Suppressor macrophage (primary cell): Measurements from ENCODE around the gene PCDHGB4.
"Not testable (repeated sequence)": the region's sequence is repeated elsewhere in the genome, so short reads cannot be mapped to it uniquely, and the experiment has no call there.

ENCODE experiments used
- DNase-seq, 4 experiments: peaks; one replicate each; pipeline ENCODE4 v3.0.0-alpha.2; 2020 to 2022

PCDHGB4 gene

DNA sequence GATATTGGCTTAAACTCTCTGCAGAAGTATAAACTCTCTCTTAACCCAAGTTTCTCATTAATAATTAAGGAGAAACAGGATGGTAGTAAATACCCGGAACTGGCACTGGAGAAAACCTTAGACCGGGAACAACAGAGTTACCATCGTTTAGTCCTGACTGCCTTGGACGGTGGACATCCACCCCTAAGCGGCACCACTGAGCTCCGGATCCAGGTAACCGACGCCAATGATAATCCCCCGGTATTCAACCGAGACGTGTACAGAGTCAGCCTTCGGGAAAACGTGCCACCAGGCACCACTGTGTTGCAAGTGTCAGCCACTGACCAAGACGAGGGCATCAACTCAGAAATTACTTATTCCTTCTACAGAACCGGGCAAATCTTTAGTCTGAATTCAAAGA lies 11.1 kb downstream of the PCDHGB4 start:
- DNase-seq = no peak

DNA sequence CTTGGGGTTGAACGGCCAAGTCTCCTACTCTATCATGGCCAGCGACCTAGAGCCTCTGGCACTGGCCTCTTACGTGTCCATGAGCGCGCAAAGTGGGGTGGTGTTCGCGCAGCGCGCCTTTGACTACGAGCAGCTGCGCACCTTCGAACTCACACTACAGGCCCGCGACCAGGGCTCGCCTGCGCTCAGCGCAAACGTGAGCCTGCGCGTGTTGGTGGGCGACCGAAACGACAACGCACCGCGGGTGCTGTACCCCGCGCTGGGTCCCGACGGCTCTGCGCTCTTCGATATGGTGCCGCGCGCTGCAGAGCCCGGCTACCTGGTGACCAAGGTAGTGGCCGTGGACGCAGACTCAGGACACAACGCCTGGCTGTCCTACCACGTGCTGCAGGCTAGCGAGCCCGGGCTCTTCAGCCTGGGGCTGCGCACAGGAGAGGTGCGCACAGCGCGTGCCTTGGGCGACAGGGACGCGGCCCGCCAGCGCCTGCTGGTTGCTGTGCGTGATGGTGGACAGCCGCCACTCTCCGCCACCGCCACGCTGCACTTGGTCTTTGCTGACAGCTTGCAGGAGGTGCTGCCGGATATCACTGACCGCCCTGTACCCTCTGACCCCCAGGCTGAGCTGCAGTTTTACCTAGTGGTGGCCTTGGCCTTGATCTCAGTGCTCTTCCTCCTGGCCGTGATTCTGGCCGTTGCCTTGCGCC lies 12.2 kb downstream of the PCDHGB4 start:
- DNase-seq = no peak

DNA sequence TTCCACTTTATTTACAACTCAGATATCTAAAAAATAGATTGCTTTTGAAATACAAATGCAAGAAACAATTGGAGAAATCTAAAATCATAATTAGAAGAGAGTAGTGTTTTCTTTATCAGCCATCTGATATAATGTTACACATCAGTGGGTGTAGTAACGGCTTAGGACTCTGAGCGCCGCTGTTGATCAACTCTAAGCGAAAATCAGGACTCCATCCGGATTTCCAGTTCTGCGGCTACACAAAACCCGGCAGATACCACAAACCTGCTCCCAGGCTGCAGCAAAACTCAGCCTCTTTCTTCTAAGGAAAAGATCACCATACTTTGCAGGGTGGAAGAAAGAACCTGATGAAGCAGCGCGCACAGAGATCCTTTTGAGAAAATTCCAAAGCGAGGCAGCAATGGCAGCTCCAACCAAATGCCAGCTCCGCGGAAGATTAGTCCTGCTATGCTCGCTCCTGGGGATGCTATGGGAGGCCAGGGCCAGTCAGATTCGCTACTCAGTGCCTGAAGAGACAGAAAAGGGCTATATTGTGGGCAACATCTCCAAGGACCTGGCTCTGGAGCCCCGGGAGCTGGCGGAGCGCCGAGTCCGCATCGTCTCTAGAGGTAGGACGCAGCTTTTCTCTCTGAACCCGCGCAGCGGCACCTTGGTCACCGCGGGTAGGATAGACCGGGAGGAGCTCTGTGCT lies 15.2 kb downstream of the PCDHGB4 start, which contains the start of gene PCDHGA9:
Gene PCDHGA9, plus strand, starts transcription at position 226 of the 691 bp plus-strand sequence. Its CDS starts 175 bp downstream, at position 401.
- DNase-seq = peak; percentile 15 to 52 (median 44)

DNA sequence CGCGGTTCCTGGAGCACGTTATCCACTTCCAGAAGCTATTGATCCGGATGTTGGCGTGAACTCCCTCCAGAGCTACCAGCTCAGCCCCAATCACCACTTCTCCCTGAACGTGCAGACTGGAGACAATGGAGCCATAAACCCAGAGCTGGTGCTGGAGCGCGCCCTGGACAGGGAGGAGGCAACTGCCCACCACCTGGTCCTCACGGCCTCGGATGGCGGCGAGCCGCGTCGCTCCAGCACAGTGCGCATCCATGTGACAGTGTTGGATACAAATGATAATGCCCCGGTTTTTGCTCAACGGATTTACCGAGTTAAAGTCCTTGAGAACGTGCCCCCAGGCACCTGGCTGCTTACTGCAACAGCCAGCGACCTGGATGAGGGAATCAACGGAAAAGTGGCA lies 15.9 kb downstream of the PCDHGB4 start:
- no peak for DNase-seq

DNA sequence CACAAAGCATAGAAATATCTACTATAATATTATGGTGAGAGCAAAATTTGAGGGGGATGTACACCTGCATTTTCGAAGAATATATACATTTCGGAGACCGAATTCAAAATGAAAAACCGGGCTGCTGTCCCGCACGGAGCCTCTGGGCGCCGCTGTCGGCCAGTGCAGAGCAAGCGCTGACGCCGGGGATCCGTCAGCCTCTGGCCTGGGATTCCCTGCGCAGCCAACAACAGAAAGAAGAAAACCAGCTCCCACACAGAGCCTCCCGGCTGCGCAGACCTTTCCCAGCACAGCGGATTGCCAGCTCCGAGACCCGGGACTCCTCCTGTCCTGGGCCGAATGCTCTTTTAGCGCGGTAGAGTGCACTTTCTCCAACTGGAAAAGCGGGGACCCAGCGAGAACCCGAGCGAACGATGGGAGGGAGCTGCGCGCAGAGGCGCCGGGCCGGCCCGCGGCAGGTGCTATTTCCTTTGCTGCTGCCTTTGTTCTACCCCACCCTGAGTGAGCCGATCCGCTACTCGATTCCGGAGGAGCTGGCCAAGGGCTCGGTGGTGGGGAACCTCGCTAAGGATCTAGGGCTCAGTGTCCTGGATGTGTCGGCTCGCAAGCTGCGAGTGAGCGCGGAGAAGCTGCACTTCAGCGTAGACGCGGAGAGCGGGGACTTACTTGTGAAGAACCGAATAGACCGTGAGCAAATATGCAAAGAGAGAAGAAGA lies 20.4 kb downstream of the PCDHGB4 start, which contains the start of gene PCDHGB6:
Gene PCDHGB6, plus strand, starts transcription at position 232 of the 716 bp plus-strand sequence. Its CDS starts 182 bp downstream, at position 414.
- peak; percentile 43 to 81 (median 62) for DNase-seq

DNA sequence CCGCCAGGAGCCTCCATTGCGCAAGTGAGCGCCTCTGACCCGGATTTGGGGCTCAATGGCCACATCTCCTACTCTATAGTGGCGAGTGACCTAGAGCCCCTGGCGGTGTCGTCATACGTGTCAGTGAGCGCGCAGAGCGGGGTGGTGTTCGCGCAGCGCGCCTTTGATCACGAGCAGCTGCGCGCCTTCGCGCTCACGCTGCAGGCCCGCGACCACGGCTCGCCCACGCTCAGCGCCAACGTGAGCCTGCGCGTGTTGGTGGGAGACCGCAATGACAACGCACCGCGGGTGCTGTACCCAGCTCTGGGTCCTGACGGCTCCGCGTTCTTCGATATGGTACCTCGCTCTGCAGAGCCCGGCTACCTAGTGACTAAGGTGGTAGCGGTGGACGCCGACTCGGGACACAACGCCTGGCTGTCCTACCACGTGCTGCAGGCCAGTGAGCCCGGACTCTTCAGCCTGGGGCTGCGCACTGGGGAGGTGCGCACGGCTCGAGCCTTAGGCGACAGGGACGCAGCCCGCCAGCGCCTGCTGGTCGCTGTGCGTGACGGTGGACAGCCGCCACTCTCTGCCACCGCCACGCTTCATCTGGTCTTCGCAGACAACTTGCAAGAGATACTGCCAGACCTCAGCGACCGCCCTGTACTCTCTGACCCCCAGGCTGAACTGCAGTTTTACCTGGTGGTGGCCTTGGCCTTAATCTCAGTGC lies 22.3 kb downstream of the PCDHGB4 start:
- DNase-seq = no peak

DNA sequence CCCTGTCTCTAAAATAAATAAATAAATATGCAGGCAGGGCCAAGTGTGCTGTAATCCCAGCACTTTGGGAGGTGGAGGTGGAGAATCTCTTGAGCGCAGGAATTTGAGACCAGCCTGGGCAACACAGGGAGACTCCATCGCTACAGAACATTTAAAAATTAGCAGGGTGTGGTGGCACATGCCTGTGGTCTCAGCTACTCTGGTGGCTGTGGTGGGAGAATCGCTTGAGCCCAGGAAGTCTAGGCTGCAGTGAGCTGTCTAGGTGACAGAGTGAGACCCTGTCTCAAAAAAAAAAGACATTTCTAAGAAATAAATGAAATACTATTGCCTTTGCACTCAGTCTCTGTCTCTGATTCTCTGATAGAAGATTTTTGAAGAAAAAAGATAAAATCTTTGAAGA lies 24.1 kb downstream of the PCDHGB4 start:
- no peak for DNase-seq

DNA sequence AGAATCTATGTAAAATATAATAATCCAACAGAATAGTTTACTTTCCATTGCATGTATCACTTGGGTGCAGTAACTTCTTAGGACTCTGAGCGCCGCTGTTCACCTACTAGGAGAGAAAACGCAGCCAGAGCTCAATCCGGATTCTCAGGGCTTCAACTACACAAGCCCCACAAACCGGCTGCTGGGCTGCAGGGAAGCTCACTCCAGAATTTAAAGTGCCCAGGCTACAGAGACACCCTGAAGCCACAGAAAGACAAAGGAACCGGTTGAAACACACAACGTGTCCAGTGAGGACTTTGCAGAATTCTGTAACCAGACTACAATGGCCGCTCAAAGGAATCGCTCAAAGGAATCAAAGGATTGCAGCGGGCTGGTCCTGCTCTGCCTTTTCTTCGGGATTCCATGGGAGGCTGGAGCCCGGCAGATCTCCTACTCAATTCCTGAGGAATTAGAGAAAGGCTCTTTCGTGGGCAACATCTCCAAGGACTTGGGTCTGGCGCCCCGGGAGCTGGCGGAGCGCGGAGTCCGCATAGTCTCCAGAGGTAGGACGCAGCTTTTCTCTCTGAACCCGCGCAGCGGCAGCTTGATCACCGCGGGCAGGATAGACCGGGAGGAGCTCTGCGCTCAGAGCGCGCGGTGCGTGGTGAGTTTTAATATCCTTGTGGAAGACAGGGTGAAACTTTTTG lies 25.5 kb downstream of the PCDHGB4 start, which contains the start of gene PCDHGA10:
Gene PCDHGA10, plus strand, starts transcription at position 134 of the 686 bp plus-strand sequence. Its CDS starts 189 bp downstream, at position 323.
- peak; percentile 67 to 83 (median 77) for DNase-seq

DNA sequence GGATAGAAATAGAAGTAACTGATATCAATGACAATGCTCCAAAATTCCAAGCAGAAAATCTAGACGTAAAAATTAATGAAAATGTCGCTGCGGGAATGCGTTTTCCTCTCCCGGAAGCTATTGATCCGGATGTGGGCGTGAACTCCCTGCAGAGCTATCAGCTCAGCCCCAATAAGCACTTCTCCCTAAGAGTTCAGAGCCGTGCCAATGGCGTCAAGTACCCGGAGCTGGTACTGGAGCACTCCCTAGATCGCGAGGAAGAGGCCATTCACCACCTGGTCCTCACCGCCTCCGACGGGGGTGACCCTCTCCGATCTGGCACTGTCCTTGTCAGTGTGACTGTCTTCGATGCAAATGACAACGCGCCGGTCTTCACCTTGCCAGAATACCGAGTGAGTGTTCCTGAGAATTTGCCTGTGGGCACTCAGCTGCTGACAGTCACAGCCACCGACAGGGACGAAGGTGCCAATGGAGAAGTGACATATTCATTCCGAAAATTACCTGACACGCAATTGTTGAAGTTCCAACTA lies 26.1 kb downstream of the PCDHGB4 start:
- no peak for DNase-seq

DNA sequence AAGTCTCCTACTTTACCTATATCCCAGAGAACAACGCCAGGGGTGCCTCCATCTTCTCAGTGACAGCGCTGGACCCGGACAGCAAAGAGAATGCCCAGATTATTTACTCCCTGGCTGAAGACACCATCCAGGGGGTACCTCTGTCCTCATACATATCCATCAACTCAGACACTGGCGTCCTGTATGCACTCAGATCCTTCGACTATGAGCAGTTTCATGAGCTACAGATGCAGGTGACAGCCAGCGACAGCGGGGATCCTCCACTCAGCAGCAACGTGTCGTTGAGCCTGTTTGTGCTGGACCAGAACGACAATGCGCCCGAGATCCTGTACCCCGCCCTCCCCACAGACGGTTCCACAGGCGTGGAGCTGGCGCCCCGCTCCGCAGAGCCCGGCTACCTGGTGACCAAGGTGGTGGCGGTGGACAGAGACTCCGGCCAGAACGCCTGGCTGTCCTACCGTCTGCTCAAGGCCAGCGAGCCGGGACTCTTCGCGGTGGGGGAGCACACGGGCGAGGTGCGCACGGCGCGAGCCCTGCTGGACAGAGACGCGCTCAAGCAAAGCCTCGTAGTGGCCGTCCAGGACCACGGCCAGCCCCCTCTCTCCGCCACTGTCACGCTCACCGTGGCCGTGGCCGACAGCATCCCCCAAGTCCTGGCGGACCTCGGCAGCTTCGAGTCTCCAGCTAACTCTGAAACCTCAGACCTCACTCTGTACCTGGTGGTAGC lies 27.2 kb downstream of the PCDHGB4 start:
- DNase-seq = not testable (repeated sequence)

DNA sequence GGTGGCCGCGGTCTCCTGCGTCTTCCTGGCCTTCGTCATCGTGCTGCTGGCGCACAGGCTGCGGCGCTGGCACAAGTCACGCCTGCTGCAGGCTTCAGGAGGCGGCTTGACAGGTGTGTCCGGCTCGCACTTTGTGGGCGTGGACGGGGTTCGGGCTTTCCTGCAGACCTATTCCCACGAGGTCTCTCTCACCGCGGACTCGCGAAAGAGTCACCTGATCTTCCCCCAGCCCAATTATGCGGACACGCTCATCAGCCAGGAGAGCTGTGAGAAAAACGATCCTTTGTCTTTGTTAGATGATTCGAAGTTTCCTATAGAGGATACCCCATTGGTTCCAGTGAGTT lies 27.7 kb downstream of the PCDHGB4 start:
- not testable (repeated sequence) for DNase-seq

DNA sequence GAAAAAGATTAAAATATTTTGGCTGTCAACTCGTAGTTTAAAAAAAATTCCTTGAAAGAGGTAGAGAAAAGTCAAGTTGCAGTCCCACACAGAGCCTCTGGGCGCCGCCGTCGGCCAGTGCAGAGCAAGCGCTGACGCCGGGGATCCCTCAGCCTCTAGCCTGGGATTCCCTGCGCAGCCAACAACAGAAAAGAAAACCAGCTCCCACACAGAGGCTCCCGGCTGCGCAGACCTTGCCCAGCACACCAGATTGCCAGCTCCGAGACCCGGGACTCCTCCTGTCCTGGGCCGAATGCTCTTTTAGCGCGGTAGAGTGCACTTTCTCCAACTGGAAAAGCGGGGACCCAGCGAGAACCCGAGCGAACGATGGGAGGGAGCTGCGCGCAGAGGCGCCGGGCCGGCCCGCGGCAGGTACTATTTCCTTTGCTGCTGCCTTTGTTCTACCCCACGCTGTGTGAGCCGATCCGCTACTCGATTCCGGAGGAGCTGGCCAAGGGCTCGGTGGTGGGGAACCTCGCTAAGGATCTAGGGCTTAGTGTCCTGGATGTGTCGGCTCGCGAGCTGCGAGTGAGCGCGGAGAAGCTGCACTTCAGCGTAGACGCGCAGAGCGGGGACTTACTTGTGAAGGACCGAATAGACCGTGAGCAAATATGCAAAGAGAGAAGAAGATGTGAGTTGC lies 30.1 kb downstream of the PCDHGB4 start, which contains the start of gene PCDHGB7:
Gene PCDHGB7, plus strand, starts transcription at position 184 of the 679 bp plus-strand sequence. Its CDS starts 183 bp downstream, at position 367.
- peak; percentile 83 to 93 (median 88) for DNase-seq

DNA sequence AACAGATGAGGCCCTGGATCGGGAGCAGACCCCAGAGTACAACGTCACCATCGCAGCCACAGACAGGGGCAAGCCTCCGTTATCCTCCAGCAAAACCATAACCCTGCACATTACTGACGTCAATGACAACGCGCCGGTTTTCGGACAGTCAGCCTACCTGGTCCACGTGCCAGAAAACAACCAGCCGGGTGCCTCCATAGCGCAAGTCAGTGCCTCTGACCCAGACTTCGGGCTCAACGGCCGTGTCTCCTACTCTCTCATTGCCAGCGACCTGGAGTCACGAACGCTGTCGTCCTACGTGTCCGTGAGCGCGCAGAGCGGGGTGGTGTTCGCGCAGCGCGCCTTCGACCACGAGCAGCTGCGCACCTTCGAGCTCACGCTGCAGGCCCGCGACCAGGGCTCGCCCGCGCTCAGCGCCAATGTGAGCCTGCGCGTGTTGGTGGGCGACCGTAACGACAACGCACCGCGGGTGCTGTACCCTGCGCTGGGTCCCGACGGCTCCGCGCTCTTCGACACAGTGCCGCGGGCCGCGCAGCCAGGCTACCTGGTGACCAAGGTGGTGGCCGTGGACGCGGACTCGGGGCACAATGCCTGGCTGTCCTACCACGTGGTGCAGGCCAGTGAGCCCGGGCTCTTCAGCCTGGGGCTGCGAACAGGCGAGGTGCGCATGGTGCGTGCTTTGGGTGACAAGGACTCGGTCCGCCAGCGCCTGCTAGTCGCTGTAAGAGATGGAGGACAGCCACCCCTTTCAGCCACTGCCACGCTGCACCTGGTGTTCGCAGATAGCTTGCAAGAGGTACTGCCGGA lies 31.8 kb downstream of the PCDHGB4 start:
- DNase-seq = no peak

DNA sequence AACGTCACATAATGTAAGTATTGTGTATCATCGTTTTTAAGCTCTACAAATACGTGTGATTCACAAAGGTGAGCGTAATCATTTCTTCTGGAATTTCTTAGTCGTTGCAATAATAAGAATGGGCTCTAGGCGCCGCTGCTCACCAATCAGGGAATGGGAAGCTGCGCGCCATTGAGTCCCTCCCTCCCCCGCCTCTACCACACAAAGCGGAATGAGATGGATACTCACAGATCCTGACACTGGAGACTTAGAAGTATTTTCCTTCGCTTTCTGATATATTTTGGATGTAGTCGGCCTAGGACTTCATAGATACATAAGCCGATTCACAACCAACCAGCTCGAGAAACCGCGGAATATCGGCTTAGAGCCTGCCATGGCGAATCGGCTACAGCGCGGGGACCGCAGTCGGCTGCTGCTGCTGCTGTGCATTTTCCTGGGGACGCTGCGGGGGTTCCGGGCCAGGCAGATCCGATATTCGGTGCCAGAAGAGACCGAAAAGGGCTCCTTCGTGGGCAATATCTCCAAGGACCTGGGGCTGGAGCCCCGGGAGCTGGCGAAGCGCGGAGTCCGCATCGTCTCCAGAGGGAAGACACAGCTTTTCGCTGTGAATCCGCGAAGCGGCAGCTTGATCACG lies 33.5 kb downstream of the PCDHGB4 start, which contains the start of gene PCDHGA11:
Gene PCDHGA11, plus strand, starts transcription at position 197 of the 634 bp plus-strand sequence. Its CDS starts 177 bp downstream, at position 374.
- DNase-seq = peak; percentile 79 to 87 (median 86)

DNA sequence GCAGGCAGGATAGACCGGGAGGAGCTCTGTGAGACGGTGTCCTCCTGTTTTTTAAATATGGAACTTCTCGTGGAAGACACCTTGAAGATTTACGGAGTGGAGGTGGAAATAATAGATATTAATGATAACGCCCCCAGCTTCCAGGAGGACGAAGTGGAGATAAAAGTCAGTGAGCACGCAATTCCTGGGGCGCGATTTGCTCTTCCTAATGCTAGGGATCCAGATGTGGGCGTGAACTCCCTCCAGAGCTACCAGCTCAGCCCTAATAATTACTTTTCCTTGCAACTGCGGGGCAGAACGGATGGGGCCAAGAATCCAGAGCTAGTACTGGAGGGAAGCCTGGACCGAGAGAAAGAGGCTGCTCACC lies 34.0 kb downstream of the PCDHGB4 start:
- DNase-seq = no peak

DNA sequence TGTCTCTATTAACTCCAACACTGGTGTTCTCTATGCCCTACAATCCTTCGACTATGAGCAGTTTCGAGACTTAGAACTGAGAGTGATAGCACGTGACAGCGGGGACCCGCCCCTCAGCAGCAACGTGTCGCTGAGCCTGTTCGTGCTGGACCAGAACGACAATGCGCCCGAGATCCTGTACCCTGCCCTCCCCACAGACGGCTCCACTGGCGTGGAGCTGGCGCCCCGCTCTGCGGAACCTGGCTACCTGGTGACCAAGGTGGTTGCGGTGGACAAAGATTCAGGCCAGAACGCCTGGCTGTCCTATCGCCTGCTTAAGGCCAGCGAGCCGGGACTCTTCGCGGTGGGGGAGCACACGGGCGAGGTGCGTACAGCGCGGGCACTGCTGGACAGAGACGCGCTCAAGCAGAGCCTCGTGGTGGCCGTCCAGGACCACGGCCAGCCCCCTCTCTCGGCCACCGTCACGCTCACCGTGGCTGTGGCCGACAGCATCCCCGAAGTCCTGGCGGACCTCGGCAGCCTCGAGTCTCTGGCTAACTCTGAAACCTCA lies 35.3 kb downstream of the PCDHGB4 start:
- DNase-seq = no peak

DNA sequence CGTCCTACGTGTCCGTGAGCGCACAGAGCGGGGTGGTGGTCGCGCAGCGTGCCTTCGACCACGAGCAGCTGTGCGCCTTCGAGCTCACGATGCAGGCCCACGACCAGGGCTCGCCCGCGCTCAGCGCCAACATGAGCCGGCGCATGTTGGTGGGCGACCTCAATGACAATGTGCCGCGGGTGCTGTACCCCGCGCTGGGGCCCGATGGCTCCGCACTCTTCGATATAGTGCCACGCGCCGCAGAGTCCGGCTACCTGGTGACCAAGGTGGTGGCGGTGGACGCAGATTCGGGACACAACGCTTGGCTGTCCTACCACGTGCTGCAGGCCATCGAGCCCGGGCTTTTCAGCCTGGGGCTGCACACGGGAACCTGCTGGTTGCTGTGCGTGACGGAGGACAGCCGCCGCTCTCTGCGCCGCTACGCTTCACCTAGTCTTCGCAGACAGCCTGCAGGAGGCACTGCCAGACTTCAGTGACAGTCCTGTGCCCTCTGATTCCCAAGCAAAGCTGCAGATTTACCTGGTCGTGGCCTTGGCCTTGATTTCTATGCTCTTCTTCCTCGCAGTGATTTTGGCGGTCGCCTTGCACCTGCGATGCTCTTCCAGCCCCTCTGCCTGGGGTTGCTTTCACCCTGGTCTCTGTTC lies 40.4 kb downstream of the PCDHGB4 start:
- no peak for DNase-seq
